NOMO-1 (cell line): ENCODE measurements around the gene CMPK2.
"Not testable (repeated sequence)": the region's sequence is repeated elsewhere in the genome, so short reads cannot be mapped to it uniquely, and the experiment has no call there.

ENCODE experiments used
- DNase-seq, 2 experiments: peaks; one replicate each; lab custom pipeline; 2025; ENCODE audit not compliant: unreplicated experiment in 2 of 2; lab: John Stamatoyannopoulos, UW

The CMPK2 gene, protein sequence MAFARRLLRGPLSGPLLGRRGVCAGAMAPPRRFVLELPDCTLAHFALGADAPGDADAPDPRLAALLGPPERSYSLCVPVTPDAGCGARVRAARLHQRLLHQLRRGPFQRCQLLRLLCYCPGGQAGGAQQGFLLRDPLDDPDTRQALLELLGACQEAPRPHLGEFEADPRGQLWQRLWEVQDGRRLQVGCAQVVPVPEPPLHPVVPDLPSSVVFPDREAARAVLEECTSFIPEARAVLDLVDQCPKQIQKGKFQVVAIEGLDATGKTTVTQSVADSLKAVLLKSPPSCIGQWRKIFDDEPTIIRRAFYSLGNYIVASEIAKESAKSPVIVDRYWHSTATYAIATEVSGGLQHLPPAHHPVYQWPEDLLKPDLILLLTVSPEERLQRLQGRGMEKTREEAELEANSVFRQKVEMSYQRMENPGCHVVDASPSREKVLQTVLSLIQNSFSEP

DNA sequence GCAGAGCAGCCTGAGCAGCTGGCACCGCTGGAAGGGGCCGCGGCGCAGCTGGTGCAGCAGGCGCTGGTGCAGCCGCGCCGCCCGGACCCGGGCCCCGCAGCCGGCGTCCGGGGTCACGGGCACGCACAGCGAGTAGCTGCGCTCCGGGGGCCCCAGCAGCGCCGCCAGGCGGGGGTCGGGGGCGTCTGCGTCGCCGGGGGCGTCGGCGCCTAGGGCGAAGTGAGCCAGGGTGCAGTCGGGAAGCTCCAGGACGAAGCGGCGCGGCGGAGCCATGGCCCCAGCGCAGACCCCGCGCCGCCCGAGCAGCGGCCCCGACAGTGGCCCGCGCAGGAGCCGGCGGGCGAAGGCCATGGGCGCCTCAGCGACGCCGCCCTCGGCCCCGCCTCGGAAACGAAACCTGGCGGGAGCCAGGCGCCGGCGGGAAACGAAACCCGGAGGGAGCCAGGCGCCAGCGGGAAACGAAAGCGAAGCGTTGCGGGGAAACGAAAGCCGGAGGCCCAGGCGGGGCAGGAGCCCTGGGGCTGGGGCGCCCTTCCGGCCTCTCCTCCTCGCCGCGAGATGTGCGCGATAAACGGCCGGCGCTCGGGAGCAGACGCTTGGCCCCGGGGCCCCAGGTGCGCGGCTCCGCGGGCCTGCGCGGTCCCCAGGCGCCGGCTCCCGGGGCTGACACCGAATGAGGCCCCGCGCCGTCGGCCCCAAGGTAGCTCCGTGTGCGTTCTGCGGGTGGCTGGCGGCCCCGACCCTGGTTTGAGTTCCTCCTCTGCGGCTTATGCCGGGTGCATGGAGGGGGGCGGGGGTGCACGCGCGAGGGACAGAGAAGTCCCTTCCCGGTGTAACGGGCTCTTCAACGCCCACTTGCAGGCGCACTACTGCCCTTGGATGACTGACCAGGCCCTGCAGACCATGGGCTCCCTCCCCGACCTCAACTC is at the start of gene CMPK2:
TSS of gene CMPK2 (minus strand) at position 562 of the 929 bp plus-strand sequence. CDS start at position 351, 211 bp downstream.
- DNase-seq = peak; percentile 83 to 92

DNA sequence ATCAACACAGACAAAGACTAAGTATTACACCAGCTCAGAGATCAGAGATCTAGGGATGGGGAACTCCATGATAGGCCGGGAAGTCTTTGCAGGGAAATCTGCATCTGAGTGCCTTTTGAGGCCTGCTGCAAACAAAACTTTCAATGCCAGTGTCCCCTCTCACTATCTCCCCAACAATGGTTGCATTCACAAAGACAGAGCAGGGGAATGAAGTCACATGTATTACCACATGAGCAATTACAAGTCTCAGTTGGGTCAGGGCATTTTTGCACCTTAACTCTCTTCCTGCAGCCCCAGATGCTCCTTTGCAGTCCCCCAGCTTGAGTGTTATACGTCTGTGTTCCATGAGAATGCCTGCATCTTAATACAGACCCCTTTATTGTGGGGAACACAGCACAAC is 49.7 kb upstream of the CMPK2 start:
- DNase-seq = no peak

DNA sequence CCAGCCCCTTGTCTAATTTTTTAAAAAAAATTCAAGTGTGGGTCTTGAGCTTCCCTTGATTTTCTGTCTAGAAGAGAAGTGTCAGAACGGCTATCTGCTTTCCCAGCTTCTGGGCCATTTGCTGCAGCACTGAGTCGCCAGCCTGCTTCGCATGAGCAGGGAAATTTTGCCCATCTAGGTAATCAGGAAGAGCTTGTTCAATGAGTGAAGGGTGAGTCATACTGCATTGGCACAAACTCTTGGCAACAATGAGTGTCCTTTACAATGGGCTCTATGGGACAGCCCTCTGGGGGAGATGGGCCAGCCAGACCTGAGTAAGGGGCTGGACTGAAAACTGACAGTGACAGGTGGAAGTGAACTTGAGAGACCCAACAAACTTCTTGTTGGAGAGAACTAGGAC is 49.1 kb upstream of the CMPK2 start:
- no peak for DNase-seq

DNA sequence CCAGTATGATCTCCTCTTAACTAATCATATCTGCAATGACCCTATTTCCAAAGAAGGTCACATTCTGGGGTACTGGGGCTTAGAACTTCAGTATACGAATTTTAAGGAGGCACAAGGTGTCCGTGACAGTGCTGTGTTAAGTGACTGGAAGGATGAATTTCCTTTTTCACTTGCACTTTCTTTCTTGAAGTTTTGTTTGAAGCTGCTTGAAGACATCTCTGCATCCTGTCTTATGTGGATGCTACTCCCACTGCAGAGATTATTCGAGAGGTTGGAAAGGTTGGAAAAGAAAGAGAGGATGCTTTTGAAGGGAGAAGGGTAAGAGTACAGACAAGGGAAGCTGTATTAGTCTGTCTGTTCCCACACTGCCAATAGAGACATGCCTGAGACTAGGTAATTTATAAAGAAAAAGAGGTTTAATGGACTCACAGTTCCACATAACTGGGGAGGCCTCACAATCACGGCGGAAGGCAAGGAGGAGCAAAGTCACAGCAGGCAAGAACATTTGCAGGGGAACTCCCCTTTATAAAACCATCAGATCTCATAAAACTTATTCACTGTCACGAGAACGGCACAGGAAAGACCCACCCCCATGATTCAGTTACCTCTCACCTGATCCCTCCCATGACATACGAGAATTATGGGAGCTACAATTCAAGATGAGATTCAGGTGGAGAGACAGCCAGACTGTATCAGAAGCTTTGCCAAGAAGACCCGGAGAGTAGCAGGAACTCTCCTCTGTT is 47.9 kb upstream of the CMPK2 start:
- no peak for DNase-seq

DNA sequence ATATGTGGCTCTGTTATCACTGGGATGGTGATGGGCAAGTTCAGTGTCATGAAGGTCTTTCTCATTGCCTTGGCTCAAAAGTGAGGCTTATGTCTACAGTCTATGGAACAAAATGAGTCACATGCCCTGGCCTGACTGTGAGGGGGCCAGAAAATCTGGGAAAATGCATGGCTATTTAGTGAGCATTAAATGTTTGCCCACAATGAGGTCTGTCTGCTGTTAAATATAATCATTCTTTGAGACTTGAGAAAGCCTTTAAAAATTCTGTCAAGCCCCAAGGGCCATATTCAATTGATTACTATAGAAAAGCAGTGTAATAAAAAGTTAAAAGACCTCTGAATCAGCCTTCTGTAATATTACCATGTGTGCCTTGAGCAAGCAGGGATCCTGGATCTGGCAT is 46.0 kb upstream of the CMPK2 start:
- no peak for DNase-seq

DNA sequence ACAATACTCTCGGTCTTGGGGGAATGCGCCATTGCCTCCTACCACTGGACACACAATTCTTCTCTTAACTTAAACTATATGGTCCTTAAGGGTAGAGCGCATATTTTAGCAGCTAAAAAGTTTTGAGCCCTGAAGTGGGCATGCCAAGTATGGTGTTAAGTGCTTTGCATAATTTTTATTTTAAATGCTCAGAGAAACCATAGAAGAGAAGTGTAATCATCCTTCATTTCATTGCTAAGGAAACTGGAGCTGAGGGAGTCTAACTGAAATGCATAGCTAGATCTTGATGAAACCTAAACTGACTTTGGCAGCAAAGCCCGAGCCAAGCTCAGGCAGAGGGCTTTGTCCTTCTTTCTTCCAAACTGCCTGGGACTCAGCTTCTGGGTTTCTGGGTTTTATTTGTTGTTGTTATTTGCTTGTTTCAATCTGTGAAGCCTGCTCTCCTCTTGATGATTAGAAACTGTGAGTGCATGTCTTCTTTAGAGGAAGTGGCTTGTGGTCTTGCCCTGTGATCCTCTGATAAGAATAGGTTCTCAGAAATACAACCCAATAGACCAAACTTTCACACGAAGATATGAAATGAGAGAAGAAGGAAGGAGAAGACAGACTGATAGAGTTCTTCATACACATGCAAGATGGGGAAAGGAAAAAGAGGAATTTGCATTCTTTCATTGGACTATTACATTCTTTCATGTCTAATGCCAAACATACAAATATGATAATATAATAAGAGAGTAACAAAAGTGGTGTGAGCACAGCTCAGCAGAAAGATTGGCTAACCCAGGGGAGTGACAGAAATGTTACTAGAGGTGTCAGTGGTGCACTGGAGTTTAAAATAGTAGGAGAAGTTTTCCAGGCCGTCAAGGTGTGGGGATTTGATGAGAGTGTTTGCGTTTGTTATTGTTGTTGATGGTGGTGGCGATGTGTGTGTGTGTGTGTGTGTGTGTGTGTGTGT is 44.0 kb upstream of the CMPK2 start:
- peak; percentile 41 to 77 for DNase-seq

DNA sequence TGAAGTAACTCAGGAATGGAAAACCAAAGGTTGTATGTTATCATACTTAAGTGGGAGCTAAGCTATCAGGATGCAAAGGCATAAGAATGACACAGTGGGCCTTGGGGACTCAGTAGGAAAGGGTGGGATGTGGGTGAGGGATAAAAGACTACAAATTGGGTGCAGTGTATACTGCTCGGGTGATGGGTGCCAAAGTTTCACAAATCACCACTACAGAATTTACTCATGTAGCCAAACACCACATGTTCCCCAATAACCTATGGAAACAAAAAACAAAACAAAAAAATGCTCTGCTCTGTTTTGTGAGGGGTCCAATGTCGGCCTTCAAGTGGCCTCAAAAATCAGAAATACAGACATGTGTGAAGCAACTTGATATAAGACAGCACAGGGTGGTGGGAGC is 42.6 kb upstream of the CMPK2 start:
- DNase-seq = no peak

DNA sequence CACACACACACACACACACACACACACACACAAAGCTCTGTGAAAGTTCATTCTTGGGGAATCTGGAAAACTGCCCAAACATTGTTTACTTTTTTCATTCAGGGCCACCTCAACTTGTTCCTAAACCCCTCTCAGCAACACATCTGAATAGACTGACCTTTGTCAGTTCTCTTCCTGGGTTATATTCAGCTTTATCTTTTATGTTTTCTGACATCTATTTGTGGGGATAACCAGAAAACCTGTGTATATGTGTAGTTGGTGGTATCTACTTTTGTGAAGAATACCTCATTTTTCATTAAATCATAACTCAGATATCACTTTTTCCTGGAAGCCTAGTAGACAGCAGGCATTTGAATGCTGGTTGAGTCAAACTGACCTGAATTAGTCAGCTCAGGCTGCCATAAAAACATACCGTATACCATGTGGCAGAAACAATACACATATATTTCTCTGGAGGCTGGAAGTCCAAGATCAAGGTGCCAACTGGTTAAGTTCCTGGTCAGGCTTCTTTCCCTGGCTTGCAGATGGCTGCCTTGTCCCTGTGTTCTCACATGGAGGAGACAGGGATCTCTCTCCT is 40.5 kb upstream of the CMPK2 start:
- no peak for DNase-seq

DNA sequence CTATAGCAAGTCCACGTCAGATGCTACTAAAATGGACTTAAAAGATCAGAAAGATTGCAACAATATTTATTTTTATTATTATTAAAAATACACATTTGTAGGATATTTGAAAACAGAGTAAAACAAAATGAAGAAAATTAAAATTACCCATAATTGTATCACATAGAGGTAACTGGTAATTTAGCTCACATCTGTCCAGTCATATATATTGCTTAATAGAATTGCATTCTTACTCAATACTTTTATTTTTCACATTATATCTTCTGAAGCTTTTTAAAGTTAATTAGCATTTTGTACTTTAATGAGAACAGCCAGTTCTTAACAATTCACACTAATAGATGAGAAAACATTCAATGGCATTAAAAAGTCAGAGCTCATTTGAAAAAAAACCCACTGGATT is 40.0 kb upstream of the CMPK2 start:
- DNase-seq = no peak

DNA sequence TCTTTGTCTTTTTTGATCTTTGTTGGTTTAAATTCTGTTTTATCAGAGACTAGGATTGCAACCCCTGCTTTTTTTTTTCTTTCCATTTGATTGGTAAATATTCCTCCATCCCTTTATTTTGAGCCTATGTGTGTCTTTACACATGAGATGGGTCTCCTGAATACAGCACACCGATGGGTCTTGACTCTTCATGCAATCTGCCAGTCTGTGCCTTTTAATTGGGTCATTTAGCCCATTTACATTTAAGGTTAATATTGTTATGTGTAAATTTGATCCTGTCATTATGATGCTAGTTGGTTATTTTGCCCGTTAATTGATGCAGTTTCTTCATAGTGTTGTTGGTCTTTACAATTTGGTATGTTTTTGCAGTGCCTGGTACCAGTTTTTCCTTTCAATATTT is 36.9 kb upstream of the CMPK2 start:
- not testable (repeated sequence) for DNase-seq

DNA sequence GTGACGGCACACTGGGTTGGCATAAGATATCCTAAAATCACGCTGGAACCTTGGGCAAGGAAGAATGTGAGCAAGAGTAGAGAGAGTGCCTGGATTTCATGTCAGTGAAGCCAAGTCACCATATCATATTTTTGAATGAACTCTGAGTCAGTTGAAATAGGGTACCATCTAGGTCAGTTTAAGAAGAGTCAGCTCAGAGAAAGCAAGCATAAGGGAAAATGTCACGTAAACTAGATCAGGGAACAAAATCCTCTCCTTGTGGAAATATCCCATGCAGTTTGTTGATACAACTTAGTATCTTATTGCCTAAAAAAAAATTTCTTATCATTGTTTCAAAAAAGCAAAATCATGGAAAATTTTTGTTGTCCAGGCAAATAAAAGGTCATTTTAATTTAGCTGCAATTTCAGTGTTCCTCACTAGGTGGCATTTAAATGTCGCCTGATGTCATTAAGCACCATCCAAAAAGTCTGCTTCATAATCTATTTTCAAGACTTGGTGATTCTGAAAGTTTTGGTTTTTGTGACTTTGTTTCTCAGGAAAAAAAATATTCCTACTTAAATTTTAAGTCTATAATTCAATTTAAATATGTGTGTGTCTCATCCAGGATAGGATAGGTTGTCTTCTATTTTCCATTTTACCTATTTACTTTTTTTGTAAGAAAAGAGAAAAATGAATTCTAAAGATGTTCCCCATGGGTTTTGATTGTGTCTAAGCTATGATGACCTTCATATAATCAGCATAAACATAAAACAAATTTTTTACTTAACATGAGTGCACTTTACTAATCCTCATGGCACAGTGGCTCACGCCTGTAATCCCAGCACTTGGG is 31.4 kb upstream of the CMPK2 start:
- DNase-seq = peak in 1 of 2 experiments; percentile 3

DNA sequence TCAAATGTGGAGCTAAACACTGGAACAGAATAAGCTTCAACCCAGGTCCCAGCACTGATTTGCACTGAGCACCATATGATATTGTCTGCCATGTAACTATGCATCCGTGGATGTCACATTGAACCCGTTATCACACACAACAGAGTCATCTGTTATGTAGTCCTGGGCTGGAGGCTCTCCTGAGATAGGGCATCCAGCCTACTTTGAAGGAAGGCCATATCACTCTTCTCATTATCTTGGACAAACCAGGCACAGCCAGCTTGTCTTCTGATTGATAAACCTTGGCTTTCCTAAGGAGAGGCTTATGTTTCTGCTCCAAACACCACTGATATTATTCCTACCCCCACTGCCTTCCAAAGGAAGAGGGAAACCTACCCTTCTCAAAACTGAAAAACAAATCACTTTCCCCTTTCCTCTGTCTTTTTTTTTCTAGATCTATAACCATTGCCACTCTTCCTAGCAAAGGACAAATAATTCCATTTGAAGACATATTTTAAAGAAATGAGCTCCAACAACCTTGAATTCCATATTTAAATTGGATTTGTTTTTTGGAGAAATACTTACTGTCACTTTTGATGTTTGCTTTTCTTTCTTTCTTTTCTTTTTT is 28.3 kb upstream of the CMPK2 start:
- no peak for DNase-seq

DNA sequence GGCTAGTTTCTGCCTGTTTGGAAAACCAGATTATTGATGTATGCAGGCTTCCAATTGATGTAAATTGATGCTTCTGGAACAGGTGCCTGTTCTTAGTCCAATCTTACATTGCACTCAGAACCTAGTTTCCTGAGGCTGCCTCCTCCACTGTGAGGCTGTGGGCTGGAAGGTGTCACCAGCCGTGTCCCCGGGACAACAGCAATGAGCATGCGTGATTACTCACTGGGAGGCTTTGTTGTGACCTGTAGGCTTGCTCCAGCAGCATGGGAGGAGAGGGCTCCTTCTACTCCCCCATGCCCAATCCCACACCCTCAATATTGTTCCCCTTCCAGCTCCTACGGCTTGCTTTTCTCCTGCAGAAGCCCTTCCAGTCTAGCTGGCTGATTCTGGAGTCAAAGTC is 23.0 kb upstream of the CMPK2 start:
- no peak for DNase-seq

DNA sequence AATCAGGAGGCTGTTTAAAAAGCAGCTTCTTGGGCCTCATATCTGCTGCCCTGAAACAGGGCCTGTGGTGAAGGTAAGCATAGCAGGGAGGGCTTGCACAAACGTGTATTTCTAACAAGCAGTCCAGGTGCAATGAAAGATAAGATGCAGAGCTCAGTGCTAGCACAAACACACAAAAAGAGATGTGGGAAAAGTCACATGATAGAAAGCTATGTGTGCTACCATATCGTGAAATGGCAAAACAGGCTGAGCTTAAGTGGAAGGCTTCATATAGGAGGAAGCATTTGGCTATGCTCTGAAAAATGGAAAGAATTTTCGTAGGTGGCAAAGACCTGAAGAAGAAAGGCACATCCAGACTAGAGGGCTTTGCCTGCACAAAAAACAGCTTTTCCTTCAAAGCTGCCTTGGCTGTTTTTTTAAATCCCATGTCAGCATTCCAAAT is 22.1 kb upstream of the CMPK2 start:
- DNase-seq = no peak

DNA sequence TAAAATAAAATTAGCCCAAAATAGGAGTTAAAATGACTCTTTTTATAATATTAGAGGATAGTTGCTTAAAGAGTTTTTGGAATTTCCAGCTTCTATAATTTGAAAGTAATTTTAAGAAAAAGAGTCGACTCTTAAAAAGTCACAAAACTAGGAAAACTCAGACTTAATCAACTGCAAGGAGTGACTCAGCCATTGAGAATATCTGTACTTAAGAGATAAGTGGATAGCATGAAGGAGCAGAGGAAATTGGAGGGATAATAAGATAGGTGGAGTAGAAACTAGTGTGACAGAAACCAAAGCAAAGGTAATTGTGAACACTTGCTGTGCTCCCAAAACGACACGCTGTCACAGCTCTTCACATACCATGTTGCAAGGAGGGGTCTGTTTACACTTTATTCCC is 20.3 kb upstream of the CMPK2 start:
- DNase-seq = no peak

DNA sequence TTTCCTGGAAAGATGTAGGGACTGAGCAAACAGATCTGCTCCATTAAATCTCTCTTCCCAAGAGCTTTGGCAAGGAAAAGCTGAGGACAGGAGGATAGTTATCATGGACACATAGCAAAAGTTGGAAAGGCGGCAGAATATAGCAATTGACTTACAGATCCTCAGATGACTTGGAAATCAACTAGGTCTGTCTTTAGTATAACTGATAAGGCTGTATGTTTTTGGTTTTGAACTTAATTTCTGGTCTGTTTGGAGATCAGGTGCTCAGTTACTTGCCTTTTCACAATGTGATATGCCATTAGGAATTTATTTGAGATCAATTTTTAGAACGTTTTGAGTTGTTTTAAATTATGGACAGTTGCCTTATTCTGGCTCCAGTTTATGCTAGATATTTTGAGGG is 19.8 kb upstream of the CMPK2 start:
- no peak for DNase-seq

DNA sequence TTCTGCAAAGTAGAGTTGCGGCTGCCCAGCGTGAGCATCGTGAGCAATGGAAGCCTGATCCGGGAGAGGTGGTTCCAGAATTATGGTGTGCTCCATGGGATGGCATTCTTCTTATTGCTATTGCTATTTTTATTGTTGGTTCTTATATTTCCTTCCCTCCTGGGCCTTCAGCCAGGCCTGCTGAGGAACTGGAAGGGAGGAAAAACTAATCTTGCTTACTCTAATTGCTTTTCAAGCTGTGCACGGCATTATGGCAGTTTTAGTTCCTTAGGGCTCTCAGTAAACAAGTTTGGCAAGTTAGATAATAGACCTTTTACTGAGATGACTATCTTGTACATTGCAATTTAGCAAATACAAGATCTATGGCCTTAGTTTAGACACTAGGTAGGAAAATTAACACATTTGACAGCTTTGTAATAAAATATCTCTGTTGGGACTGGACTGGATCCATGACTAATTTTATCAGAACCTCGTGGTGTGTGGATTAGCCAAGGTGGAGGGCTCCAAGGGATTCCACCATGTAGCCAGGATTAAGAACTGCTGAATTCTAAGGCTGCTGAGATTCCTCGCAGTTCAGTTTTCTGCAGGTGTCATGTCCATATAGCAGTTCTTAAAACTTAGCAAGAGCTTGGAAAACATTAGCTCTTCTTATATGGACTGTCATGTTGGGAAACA is 17.9 kb upstream of the CMPK2 start:
- no peak for DNase-seq

DNA sequence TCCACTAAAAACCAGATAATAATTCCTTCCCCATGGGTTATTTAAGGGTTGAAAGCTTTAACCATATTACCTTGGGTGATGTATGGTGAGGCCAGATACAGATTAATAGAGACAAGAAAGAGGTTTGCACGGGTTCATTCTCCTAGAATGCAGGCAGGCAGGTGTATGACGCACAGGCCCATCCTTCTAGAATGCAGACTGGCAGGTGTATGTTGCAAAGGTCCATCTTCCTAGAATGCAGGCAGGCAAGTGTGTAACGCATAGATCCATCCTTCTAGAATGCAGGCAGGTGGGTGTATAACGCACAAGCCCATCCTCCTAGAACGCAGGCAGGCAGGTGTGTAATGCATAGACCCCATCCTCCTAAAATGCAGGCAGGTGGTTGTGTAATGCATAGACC is 15.8 kb upstream of the CMPK2 start:
- no peak for DNase-seq
